ENCODE results near the gene CCSER1.
"Not testable (repeated sequence)": the region's sequence is repeated elsewhere in the genome, so short reads cannot be mapped to it uniquely, and the experiment has no call there.

The CCSER1 gene

DNA sequence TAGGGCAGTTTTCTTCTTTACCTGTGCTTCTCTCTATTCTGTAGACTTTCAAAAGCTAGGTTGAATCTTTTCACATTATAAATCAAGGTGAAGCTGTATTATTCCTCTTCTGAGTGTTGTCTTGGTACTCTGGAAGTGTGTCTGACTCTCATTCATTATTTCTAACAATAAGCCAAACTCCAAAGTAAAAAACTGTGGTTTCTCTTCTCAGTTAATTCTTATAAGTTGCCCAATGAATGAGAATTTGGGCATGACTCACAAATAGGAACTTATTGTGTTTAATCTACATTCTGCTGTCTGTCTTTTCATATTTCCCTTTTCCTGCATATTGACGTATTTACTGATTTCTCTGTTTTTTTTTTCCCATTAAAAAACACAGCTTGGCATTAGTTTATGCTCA is 714.5 kb downstream of the CCSER1 start:
- no peak for DNase-seq

DNA sequence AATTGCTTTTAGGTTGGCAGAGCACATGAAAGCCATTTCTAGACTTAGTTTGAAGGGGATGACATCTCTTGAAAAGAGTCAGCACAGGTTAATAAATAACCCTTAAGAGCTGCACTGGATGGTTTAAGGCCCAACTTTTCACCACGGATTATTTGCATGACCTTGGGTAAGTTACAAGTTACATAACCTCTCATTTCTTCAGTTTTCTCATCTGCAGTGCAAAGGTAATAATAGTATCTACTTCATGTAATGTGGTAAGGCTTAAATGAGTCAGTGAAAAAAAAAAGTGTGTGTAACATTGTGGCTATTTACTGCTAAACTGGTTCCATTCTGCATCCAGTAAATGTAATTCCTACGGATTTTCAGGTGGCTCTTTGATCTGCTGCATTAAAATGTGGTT is 715.8 kb downstream of the CCSER1 start:
- DNase-seq, result no peak

DNA sequence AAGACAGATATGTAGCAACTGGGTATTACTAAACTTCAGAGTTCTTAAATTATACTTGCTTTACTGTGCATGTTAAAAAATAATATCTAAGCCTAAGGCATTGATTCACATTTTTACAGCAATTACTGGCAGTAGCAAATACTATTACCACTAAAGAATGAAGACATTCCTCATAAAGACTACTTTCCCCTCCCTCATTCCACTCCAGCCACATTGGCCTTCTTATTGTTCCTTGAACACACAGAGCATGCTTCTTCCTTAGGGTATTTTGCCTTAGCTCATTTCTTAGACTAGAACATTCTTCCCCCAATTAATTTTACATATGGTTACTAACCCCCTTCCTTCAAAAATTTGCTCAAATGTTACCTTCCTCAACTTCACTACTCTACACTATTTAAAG is 717.0 kb downstream of the CCSER1 start:
- DNase-seq, result no peak

DNA sequence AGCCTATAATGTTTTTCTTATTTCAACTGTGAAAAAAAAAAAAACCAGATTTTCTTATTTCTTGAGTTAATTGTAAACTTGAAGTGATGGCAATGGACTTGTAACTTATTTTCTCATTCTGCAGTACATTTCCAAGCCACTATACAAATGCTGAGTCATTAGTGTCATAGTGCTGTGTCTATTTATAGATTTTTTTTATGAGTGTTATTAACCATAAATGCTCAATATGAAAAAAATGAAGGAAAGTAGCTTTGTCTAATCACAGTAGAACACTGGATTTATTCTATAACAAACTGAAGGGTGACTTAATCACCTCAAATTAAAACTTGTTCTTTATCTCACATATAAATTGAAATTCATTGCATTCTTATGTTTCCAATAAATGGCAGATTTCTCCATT is 718.6 kb downstream of the CCSER1 start:
- DNase-seq, result no peak

DNA sequence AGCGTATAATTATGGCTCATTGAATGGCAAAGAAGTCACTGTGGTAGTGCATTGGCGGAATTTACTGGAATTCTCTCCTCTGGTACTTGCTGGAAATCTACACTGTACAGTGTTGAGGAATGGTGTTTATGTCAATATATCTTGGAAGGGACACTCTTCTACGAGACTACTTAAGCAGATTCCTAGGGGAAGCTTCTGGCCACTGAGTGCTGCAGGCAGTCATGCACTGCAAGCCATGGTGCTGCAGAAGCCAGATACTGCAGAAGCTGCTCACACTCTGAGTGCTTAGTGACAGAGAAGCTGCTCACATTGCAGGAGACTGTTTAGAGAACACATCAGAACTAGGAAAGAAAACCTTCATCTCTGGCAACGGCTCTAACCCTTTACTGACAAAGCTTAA is 725.0 kb downstream of the CCSER1 start:
- DNase-seq, result no peak

DNA sequence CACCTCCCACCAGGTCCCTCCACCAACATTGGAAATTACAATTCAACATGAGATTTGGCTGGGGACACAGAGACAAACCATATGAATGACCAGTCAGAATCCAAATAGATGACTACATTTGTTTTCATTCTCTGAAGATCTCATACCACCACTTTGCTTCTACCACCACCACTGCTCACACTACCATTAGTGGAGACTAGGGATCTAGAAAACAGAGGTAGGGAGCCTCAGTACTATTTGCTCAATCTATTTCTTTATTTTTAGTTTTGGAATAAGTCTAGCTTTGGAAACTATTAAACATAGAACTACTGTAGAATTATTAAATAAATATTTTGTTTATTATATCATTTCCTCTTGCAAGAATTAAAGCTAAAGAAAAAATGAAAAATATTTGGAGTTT is 727.9 kb downstream of the CCSER1 start:
- no peak for DNase-seq

DNA sequence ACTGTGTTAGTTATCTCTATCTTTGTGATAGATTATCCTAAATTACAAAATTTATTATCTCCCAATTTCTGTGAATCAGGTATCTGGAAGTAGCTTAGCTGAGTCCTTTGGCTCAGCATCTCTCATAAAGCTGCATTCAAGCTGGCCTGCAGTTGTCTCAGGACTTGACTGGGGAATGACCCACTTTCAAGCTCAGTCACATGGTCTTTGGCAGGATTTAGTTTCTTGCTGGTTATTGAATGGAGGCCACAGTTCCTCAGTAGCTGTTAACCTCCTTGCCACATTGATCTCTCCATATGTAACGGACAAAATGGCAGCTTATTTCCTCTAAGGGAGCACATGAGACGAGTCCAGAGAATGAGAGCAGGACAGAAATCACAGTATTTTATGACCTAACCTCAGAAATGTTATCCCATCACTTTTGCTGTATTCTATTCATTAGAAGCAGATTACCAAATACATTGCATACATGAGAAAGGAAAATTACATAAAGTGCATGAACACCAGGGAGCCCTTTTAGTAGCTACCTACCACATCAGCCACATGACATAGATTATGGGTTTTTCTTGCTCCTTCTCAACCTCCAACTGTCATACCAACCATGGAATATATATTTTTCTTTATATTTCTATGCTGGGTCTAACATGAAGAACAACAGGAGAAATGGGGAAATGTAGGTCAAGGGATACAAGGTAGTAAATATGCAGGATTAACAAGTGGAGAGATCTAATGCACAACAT is 730.1 kb downstream of the CCSER1 start:
- no peak for DNase-seq

DNA sequence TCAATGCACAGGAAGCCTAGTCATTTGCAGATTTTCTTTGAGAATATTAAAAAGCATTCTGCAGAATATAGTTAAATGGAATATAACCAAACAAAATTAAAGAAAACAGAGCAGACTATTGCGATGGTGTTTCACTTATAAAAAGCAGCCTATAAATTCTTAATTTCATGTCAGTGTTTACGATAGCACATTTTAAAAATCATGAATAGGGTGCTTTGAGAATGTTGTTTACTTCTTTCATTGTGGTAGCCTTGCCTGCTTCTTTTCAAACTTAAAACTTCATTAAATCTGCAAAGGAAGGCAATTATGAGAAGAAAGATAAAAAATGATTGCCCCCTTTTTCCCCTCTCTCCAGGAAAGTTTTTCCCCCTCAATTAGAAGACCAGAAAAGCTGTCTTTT is 748.6 kb downstream of the CCSER1 start:
- DNase-seq, result no peak

DNA sequence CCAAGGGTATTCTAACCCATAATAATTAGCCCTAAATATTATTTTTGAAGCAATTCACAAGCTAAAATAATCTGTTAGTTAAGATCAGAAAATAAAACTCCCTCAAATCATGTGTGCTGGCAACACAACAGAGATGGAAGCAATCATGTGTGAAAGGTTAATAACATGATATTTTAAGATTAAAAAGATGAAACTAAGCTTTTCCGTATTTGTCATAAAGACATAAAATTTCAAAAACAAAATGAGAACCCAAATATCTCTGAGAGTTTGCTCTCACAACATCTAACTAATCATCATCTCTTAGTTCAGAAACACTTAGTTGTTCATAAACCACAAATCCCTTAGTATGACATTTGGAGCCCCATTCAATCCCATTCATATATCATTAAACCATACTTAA is 749.1 kb downstream of the CCSER1 start:
- DNase-seq, result no peak

DNA sequence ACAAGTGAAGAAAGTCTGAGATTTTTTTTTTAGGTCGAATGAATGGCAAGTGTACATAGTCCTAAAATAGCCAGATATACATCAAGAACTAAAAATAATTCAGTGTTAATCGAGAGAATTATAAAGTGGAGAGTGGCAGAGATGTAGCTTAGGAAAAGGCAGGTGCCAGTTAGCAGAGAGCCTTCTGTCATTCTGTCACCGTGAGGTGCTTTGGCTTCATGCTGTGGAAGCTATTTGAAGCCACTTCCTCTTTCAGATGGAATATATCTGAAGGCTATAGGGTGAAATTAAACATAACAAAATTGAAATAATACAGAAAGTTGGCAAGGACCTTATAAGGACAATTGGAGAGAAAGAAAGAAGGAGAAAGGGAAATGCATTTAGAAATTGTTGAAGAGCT is 756.3 kb downstream of the CCSER1 start:
- no peak for DNase-seq

DNA sequence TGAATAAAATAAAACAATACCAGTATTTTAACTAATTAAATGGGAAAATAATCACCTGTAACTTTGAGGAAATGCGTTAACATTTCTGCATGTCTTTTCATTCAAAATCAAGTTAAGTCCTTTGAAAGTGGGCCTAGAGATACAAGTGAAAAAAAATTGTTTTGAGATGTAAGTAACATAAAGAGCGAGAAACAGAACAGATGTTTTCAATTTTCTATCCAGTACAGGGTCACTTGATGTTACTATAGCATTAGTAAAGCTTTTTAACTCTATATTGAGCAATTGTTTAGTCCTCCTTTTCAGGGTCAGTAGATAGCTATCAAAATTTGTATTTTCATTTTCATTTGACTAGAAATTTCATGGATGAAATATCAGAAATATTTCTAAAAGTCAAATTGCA is 761.4 kb downstream of the CCSER1 start:
- no peak for DNase-seq

DNA sequence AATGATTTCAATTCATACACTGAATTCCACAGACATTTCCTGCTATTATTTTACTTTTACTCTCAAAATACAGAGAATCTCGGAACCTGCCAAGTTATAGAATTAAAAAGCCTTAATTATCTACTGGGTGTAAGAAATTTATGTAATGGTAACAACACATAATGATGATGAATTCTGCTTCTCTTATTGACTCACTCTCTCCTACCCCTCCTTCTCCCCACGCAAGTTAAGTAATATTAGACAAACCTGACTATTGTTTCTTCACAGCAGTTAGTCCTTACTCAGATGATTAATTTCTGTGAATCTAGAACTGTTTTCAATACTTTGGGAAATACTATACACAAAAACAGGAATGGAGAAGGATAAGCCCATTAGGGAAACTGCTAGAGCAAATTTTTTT is 762.0 kb downstream of the CCSER1 start:
- DNase-seq, result no peak

DNA sequence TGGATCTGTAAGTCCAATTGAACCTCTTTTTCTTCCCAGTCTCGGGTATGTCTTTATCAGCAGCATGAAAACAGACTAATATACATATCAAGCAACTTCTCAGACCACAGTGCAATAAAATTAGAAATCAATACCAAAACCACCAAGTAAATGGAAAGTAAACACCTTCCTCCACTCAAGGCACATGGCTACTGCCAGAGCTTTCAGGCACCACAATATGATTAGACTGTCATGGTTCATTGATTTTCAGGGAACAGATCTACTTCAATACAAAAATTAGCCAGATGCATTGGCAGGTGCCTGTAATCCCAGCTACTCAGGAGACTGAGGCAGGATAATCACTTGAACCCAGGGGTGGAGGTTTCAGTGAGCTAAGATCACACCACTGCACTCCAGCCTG is 776.2 kb downstream of the CCSER1 start:
- DNase-seq, result not testable (repeated sequence)

DNA sequence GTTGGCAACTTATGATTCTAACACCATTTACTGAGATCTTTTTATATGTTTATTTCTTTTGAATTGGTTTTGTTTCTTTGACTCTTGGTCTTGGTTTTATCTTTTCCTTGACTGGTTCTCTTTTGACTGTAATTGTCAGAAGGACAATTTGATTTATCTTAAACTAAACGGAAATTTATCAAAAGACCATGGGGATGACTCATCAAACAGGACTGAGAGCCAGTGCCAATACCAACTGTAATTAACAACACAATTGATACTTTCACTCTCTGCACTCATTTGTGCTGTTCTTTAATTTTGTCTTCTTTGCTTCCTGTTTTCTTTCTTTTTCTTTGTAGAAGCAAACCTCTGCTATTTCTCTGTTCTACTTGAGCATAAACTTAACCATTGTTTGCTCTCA is 776.8 kb downstream of the CCSER1 start:
- DNase-seq, result no peak

DNA sequence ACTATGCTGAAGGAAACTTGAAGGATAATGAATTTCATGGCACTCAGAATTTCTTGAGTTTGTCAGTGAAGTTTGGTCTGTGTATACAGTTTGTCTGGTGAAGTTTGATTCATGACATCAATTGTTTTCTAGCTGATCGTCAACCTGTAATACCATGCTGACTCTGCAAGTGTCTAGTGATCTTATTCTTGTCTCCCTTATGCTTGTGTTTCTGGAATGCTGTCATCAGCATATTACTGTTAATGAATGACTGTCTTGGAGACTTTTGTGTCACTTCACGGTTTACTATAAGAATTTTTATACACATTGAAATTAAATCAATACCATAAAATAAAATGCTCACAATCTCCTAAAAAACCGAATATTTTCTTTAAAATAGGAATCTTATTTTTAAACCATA is 779.0 kb downstream of the CCSER1 start:
- DNase-seq, result no peak

DNA sequence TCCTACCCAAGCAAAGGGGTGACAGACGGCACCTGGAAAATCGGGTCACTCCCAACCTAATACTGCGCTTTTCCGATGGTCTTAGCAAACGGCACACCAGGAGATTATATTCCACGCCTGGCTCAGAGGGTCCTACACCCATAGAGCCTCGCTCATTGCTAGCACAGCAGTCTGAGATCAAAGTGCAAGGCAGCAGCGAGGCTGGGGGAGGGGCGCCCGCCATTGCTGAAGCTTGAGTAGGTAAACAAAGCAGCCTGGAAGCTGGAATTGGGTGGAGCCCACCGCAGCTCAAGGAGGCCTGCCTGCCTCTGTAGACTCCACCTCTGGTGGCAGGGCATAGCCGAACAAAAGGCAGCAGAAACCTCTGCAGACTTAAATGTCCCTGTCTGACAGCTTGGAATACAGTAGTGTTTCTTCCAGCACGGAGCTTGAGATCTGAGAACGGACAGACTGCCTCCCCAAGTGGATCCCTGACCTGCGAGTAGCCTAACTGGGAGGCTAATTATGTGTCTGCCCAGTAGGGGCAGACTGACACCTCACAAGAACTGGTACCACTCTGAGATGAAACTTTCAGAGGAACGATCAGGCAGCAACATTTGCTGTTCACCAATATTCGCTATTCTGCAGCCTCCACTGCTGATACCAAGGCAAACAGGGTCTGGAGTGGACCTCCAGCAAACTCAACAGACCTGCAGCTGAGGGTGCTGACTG is 784.7 kb downstream of the CCSER1 start:
- not testable (repeated sequence) for DNase-seq

DNA sequence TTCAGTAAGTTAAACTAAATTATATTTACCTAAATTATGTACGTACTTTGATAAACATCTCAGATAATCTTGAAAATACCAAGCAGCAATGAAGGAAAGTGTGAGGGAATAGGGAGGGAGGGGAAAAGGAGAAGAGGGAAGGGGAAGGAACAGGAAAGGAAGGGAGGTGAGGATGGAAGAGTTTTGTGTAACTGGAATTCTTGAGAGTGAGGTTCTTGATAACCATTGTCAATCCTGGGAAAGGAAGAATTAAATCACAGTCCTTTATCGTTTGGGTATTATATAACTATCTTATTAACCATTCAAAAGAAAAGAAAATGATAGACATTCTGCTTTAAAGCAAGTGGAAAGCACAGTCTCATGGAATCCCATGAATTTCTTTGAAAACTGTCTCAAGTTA is 795.0 kb downstream of the CCSER1 start:
- DNase-seq, result no peak

DNA sequence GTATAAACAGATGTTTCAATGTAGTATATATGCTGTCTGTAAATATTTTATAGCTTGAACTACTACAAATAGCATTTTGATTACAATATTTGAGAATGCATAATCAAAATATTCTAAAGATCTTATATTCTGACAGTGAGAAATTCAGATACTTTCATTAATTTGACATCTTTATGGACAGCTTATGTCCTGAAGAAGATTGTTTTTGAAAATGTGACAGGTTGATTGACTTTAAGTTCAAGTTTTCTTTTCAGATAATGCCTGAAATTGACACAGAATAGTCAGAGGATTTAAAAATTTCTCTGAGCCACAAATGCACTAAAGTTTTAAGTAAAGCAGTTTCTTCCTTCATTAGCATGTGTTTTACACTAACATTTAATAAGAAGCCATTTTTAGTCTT is 799.8 kb downstream of the CCSER1 start:
- DNase-seq, result no peak

DNA sequence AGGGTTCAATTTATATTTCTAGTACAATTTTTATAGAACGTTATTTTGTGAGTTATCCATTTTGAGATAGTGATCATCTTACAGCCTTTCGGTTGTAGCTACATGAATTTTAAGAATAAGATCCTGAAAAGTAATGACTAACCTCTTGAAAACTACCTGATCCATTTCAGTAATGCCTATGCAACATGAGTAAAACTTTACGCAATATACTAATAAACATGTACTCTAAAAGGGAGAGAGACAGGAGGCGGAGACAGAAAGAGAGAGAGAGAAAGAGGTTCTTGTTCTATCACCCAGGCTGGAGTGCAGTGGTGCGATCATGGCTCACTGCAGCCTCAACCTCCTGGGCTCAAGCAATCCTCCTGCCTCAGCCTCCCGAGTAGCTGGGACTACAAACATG is 816.1 kb downstream of the CCSER1 start:
- DNase-seq, result no peak

DNA sequence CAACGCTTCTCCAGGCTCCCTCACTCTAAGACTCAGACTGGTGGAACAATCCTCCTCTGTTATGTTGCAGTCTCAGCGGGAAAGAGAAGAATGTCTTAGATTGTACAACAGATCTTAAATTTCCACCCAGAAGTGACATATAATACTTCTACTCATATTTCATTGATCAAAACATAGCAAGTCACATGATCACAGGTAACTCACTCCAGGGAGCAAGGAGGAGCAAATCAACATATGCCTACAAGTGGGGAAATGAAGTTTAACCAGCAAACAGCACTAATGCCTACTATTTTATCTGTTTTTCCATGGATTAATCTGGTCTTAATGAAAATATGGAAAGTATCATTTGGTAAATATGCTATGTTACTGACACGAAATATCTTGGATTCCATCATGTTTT is 819.8 kb downstream of the CCSER1 start:
- DNase-seq, result no peak

DNA sequence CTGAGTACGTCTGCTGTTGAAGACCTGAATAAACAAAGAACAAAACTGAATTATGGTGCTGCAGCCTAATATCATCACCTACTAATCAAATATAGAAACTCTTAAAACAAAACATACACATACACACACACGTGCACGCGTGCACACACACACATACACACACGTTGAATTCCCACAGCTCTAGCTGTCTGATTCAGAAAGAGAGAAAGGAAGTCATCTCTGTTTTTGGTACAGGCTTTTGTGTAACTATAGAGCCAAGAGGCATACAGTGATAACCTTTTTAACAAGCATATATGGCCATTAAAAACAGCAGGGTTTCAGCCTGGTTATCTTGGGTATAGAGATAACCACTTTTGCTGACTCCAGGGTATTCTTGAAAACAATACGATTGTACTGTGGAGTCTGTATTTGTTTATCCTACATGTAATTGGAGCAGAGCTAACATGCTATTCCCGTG is 823.2 kb downstream of the CCSER1 start:
- no peak for DNase-seq

DNA sequence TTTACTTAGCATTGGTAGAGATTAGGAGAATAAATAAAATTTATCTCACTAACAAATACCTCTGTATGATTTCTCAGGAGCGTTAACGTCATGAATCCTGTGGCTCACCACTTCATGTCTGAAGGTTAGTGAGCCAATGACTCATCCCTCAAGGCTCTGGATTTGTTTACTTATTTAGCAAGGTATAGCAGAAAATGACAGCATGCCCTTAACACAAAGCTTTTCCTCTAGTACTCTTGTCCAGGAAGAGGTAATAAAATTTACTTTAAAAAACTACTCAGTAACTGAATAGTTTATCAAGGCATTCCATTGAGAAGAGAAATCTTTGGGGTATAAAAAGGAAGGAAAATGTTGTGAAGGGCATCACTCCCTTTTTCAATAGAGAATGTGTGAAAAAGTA is 823.8 kb downstream of the CCSER1 start:
- no peak for DNase-seq

DNA sequence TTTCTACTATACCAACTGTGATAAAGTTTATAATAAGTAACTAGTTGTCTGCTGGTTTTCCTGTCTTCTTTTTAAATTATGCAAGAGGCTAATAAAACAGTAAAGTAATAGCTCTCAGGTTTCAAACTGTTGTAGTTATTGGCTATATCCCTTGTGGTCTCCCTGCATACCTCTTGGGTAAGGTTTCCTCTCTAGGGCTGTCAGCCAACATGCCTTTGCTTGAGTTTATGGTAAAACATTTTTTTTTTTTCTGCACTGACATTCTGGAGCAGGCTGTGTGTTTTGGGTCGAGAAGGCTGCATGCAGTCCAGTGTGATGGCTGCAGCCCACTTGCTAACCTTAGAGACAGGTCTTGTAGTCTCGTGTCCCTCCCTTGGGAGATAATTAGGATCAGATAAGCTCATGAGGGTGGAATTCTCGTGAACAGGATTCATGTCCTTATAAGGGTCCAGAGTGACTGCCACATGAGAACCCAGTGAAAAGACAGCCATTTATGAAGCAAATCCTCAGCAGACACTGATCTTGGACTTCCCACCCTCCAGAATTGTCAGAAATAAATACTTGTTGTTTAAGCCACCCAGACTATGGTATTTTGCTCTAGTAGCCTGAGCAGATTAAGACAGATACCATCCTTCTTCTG is 831.2 kb downstream of the CCSER1 start:
- DNase-seq, result no peak

DNA sequence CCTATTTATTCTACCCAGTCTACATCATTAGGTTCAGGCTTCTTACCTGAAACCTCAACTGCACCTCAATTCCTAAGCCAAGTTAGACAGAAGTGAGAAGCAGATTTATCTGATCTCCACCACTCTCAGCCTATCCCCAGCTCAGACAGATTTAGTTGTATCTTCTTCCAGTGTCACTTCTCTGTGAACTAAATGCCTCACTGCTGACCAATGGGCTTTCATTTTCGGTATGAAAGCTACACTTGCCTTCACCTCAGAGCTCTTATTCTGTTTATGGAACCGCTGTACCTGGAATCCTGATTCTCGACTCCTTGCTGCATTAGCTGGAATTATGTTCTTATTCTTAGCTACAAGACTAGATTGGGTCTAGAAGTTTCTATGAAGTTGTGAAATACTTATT is 833.2 kb downstream of the CCSER1 start:
- DNase-seq, result no peak

All from right kidney (tissue), 1 donor.